Measurements from ENCODE around the gene NFAM1. TPM values are rescaled to one million over a fixed set of nuclear protein-coding genes. Genes with fewer than 3 reads are reported as not detected.
A peak's percentile ranks its signal among the peaks of the same experiment; 100 is the strongest.

Gene NFAM1
- total and polyA plus RNA-seq, 4 donors = 1.2 to 2.5 (median 1.8) TPM

DNA sequence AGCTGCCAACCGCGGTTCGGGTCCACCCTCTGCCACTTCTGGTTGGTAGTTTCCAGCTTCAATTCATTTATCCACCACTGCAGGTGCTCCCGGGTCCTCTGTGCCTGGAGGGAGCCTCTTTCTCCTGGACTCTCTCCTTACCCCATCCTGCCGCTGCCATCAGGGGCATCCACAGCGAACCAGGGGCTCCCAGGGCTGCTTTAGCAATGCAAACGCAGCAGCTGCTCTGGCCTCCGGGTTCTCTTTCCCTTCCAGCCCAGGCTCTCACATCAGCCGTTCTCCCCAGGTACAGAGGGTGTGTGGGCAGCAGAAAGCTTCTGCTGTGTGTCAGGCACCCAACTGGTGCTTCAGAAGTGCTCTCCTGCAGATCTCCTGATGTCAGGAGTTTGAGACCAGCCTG lies 27.9 kb downstream of the NFAM1 start:
- H3K36me3 ChIP-seq (ENCODE audit: control insufficient read depth, insufficient read depth, low read length) = peaks cover 4% of the 10 kb centered on the region
- 29% methylated on average over 7 of the region's 9 CpGs for WGBS (ENCODE audit: insufficient coverage)
- peaks cover 3% of the 10 kb centered on the region for H3K27me3 ChIP-seq (ENCODE audit: control insufficient read depth, insufficient read depth, low read length)
- no peak for DNase-seq (ENCODE audit: low read depth in 4 of 6, low spot score in 6 of 6)
- H3K4me1 ChIP-seq (ENCODE audit: control insufficient read depth, insufficient read depth, low read length) = peaks cover 10% of the 10 kb centered on the region
- no peak overlapping the region for H3K4me3 ChIP-seq (ENCODE audit: low read depth, low read length)
- no peaks in the 10 kb centered on the region for H3K9me3 ChIP-seq (ENCODE audit: control insufficient read depth, insufficient read depth, low read length)
- H3K27ac ChIP-seq (ENCODE audit: low read depth, low read length) = no peak overlapping the region

GRCh38 chr22:42401535-42402334 lies 30.5 kb downstream of the NFAM1 start:
- Histone ChIP-seq H3K27ac (ENCODE audit: low read depth, low read length) (no peak overlapping the region), H3K4me1 (ENCODE audit: control insufficient read depth, insufficient read depth, low read length) (peaks cover 24% of the 10 kb centered on the region), H3K27me3 (ENCODE audit: control insufficient read depth, insufficient read depth, low read length) (peaks cover 3% of the 10 kb centered on the region), H3K4me3 (ENCODE audit: low read depth, low read length) (no peak overlapping the region), H3K36me3 (ENCODE audit: control insufficient read depth, insufficient read depth, low read length) (no peaks in the 10 kb centered on the region), H3K9me3 (ENCODE audit: control insufficient read depth, insufficient read depth, low read length) (no peaks in the 10 kb centered on the region)
- 81% methylated on average over 15 of the region's 19 CpGs for WGBS (ENCODE audit: insufficient coverage)
- no peak for DNase-seq (ENCODE audit: low read depth in 4 of 6, low spot score in 6 of 6)

GRCh38 chr22:42400811-42401534 lies 31.2 kb downstream of the NFAM1 start:
- no peak overlapping the region for H3K4me3 ChIP-seq (ENCODE audit: low read depth, low read length)
- peaks cover 3% of the 10 kb centered on the region for H3K27me3 ChIP-seq (ENCODE audit: control insufficient read depth, insufficient read depth, low read length)
- 93% methylated on average over 18 of the region's 18 CpGs for WGBS (ENCODE audit: insufficient coverage)

GRCh38 chr22:42399315-42400271 lies 32.6 kb downstream of the NFAM1 start:
- peaks cover 3% of the 10 kb centered on the region for H3K27me3 ChIP-seq (ENCODE audit: control insufficient read depth, insufficient read depth, low read length)
- no peaks in the 10 kb centered on the region for H3K9me3 ChIP-seq (ENCODE audit: control insufficient read depth, insufficient read depth, low read length)
- H3K36me3 ChIP-seq (ENCODE audit: control insufficient read depth, insufficient read depth, low read length) = no peaks in the 10 kb centered on the region
- WGBS (ENCODE audit: insufficient coverage) = 45% methylated on average over 22 of the region's 30 CpGs
- no peak overlapping the region for H3K27ac ChIP-seq (ENCODE audit: low read depth, low read length)
- H3K4me1 ChIP-seq (ENCODE audit: control insufficient read depth, insufficient read depth, low read length) = peaks cover 28% of the 10 kb centered on the region
- peak in 5 of 6 donors; percentile 32 to 94 (median 62) for DNase-seq (ENCODE audit: low read depth in 4 of 6, low spot score in 6 of 6)
- H3K4me3 ChIP-seq (ENCODE audit: low read depth, low read length) = no peak overlapping the region

More at GRCh38 chr22:42400811-42401534, 31.2 kb downstream of the NFAM1 start:
- H3K36me3 ChIP-seq (ENCODE audit: control insufficient read depth, insufficient read depth, low read length) = no peaks in the 10 kb centered on the region
- H3K9me3 ChIP-seq (ENCODE audit: control insufficient read depth, insufficient read depth, low read length) = no peaks in the 10 kb centered on the region
- DNase-seq (ENCODE audit: low read depth in 4 of 6, low spot score in 6 of 6) = no peak
- peaks cover 28% of the 10 kb centered on the region for H3K4me1 ChIP-seq (ENCODE audit: control insufficient read depth, insufficient read depth, low read length)
- H3K27ac ChIP-seq (ENCODE audit: low read depth, low read length) = no peak overlapping the region

- Histone ChIP-seq H3K36me3 (ENCODE audit: control insufficient read depth, insufficient read depth, low read length) (no peaks in the 10 kb centered on the region), H3K9me3 (ENCODE audit: control insufficient read depth, insufficient read depth, low read length) (no peaks in the 10 kb centered on the region), H3K4me3 (ENCODE audit: low read depth, low read length) (no peak overlapping the region), H3K27ac (ENCODE audit: low read depth, low read length) (no peak overlapping the region), H3K27me3 (ENCODE audit: control insufficient read depth, insufficient read depth, low read length) (peaks cover 3% of the 10 kb centered on the region), H3K4me1 (ENCODE audit: control insufficient read depth, insufficient read depth, low read length) (peaks cover 28% of the 10 kb centered on the region)
- no peak for DNase-seq (ENCODE audit: low read depth in 4 of 6, low spot score in 6 of 6)
- 72% methylated on average over 13 of the region's 15 CpGs for WGBS (ENCODE audit: insufficient coverage)
Measured at GRCh38 chr22:42397332-42398249, 34.6 kb downstream of the NFAM1 start.

DNA sequence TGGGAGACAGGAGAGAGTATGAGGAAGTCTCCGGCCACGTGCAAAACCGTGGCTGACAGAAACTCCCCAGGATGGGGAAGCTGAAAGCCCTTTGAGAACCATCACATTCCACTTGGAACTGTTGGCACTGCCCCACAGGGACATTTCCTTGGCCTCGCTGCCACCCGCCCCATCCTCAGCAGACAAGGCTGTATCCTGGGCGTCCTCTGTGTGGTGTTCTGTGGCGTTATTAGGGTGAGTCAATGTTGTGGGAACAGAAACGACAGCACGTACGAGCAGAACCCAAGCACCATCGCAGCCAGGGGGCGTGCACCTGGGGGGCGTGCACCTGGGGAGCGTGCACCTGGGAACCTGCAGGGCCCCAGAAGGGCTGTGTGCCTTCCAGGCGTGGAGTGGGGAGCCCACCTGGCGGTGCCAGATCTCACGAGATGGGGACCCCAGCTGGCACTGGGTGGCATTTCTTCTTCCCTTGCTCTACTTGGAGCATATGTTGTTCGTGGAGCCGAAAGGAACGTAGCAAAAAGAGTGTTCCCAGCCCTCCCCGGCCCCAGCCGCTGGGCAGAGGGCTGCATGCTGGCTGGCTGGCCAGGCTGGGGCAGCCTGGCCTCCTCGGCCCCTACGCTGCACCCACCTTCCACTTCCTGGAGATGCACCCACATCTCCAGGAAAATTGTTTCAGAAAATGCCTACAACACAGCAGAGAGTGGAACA lies 35.4 kb downstream of the NFAM1 start:
- Histone ChIP-seq H3K27me3 (ENCODE audit: control insufficient read depth, insufficient read depth, low read length) (peaks cover 3% of the 10 kb centered on the region), H3K27ac (ENCODE audit: low read depth, low read length) (no peak overlapping the region), H3K36me3 (ENCODE audit: control insufficient read depth, insufficient read depth, low read length) (no peaks in the 10 kb centered on the region), H3K4me3 (ENCODE audit: low read depth, low read length) (no peak overlapping the region), H3K9me3 (ENCODE audit: control insufficient read depth, insufficient read depth, low read length) (no peaks in the 10 kb centered on the region), H3K4me1 (ENCODE audit: control insufficient read depth, insufficient read depth, low read length) (peaks cover 28% of the 10 kb centered on the region)
- 72% methylated on average over 19 of the region's 24 CpGs for WGBS (ENCODE audit: insufficient coverage)
- no peak for DNase-seq (ENCODE audit: low read depth in 4 of 6, low spot score in 6 of 6)

GRCh38 chr22:42389143-42389542 lies 43.1 kb downstream of the NFAM1 start:
- H3K27ac ChIP-seq (ENCODE audit: low read depth, low read length) = peak overlapping the region; percentile 6
- H3K27me3 ChIP-seq (ENCODE audit: control insufficient read depth, insufficient read depth, low read length) = no peaks in the 10 kb centered on the region
- H3K4me1 ChIP-seq (ENCODE audit: control insufficient read depth, insufficient read depth, low read length) = peaks cover 55% of the 10 kb centered on the region
- 57% methylated on average over 6 of the region's 7 CpGs for WGBS (ENCODE audit: insufficient coverage)
- DNase-seq (ENCODE audit: low read depth in 4 of 6, low spot score in 6 of 6) = no peak
- no peak overlapping the region for H3K4me3 ChIP-seq (ENCODE audit: low read depth, low read length)
- no peaks in the 10 kb centered on the region for H3K9me3 ChIP-seq (ENCODE audit: control insufficient read depth, insufficient read depth, low read length)
- no peaks in the 10 kb centered on the region for H3K36me3 ChIP-seq (ENCODE audit: control insufficient read depth, insufficient read depth, low read length)

GRCh38 chr22:42388130-42388797 lies 43.9 kb downstream of the NFAM1 start:
- peak in 5 of 6 donors; percentile 66 to 99 (median 88) for DNase-seq (ENCODE audit: low read depth in 4 of 6, low spot score in 6 of 6)
- H3K4me1 ChIP-seq (ENCODE audit: control insufficient read depth, insufficient read depth, low read length) = peaks cover 61% of the 10 kb centered on the region
- H3K27ac ChIP-seq (ENCODE audit: low read depth, low read length) = peak overlapping the region; percentile 6
- WGBS (ENCODE audit: insufficient coverage) = 36% methylated on average over 13 of the region's 15 CpGs
- H3K4me3 ChIP-seq (ENCODE audit: low read depth, low read length) = no peak overlapping the region
- peaks cover 4% of the 10 kb centered on the region for H3K36me3 ChIP-seq (ENCODE audit: control insufficient read depth, insufficient read depth, low read length)
- no peaks in the 10 kb centered on the region for H3K27me3 ChIP-seq (ENCODE audit: control insufficient read depth, insufficient read depth, low read length)
- H3K9me3 ChIP-seq (ENCODE audit: control insufficient read depth, insufficient read depth, low read length) = no peaks in the 10 kb centered on the region
